ENCODE measurements around the gene CTBP2. TPM values are rescaled to one million over a fixed set of nuclear protein-coding genes. Genes with fewer than 3 reads are reported as not detected.
A peak's percentile ranks its signal among the peaks of the same experiment; 100 is the strongest.

Gene CTBP2
- total and polyA plus RNA-seq, 10 of the 15 experiments (the other 5 are each of a cell fraction or from before 2014, with no cell fraction given): 0.02 to 0.72 (median 0.06) TPM; not detected in 2

DNA sequence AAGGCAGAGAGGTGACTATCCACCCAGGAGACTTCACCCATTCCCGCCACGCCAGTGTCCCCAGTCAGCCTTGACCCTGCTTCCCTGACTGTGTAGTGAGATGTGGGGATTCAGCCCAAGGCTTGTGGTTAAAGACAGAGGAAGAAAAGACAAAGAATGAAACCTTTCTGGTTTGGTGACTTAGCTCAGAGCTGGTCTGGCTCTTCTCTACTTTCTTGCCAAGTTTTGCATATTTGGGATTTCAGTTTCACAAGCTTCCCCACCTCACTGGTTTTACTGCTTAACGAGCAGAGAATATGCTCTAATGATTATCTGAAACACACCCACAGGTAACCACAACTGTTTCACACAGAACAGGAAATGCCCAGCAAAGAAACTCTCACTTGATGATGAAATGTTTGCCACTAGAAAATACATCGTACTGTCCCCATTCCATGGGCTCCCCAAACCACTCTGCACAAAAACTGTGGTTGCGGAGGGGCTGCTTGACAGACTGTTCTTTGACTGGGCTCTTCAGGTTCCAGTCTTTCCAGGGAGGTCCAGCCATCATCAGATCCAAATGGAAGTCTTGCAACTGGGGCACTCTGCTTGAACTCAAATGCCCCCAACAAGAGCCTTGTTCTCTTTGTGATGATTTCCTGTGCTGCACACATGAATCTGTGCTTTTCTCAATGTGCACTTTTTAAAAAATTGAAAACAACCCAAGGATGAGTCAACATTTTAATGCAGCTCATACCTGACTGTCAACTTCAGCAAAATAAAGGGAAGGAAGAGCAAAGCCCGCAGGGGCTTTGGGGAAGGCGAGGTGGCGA, 95.5 kb downstream of the CTBP2 start (continued):
- TF ChIP-seq NFXL1 (IDR thresholded peaks at IDR 0.05; ENCODE audit: borderline replicate concordance): no peak
- TF ChIP-seq SMC3 (IDR thresholded peaks at IDR 0.05; ENCODE audit: borderline replicate concordance, low read length): no peak
- TF ChIP-seq, protein P1, sequence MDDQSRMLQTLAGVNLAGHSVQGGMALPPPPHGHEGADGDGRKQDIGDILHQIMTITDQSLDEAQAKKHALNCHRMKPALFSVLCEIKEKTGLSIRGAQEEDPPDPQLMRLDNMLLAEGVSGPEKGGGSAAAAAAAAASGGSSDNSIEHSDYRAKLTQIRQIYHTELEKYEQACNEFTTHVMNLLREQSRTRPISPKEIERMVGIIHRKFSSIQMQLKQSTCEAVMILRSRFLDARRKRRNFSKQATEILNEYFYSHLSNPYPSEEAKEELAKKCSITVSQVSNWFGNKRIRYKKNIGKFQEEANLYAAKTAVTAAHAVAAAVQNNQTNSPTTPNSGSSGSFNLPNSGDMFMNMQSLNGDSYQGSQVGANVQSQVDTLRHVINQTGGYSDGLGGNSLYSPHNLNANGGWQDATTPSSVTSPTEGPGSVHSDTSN (IDR thresholded peaks at IDR 0.05; ENCODE audit: insufficient replicate concordance, low read depth, low read length): no peak
- TF ChIP-seq TBL1XR1 (IDR thresholded peaks at IDR 0.05; ENCODE audit: low read depth, low read length): peak; percentile 99
- TF ChIP-seq NFYA (IDR thresholded peaks at IDR 0.05; ENCODE audit: borderline replicate concordance, low read depth, low read length): no peak
- no peak for TF ChIP-seq KDM1A (IDR thresholded peaks at IDR 0.05; ENCODE audit: borderline replicate concordance)
- peak; percentile 100 for TF ChIP-seq ZNF217 (IDR thresholded peaks at IDR 0.05)
- no peak for TF ChIP-seq KLF5 (IDR thresholded peaks at IDR 0.05; ENCODE audit: partially characterized antibody)
- TF ChIP-seq, protein P2, sequence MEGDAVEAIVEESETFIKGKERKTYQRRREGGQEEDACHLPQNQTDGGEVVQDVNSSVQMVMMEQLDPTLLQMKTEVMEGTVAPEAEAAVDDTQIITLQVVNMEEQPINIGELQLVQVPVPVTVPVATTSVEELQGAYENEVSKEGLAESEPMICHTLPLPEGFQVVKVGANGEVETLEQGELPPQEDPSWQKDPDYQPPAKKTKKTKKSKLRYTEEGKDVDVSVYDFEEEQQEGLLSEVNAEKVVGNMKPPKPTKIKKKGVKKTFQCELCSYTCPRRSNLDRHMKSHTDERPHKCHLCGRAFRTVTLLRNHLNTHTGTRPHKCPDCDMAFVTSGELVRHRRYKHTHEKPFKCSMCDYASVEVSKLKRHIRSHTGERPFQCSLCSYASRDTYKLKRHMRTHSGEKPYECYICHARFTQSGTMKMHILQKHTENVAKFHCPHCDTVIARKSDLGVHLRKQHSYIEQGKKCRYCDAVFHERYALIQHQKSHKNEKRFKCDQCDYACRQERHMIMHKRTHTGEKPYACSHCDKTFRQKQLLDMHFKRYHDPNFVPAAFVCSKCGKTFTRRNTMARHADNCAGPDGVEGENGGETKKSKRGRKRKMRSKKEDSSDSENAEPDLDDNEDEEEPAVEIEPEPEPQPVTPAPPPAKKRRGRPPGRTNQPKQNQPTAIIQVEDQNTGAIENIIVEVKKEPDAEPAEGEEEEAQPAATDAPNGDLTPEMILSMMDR (IDR thresholded peaks at IDR 0.05 in 2 of 3, conservative IDR thresholded peaks at IDR 0.05 in 1 of 3; ENCODE audit: control insufficient read depth in 2 of 3, extremely low read depth in 1 of 3, insufficient read depth in 1 of 3, low read depth in 3 of 3, low read length in 3 of 3): no peak
- no peak for TF ChIP-seq MYB (IDR thresholded peaks at IDR 0.05; ENCODE audit: borderline replicate concordance, low read depth, low read length)
- peak; percentile 72; the same call in 1 of the 2 replicates for TF ChIP-seq CHD2 (IDR thresholded peaks at IDR 0.05; ENCODE audit: borderline replicate concordance, low read depth, low read length)
- TF ChIP-seq SUPT20H (IDR thresholded peaks at IDR 0.05; ENCODE audit: borderline replicate concordance, control insufficient read depth, low read depth, low read length): no peak
- no peak for TF ChIP-seq SP1 (IDR thresholded peaks at IDR 0.05; ENCODE audit: low read depth, low read length)
- TF ChIP-seq SMAD5 (IDR thresholded peaks at IDR 0.05; ENCODE audit: low read depth): no peak
- TF ChIP-seq HDAC2 (IDR thresholded peaks at IDR 0.05): no peak
- TF ChIP-seq NR2C1 (IDR thresholded peaks at IDR 0.05): no peak
- TF ChIP-seq WRNIP1 (IDR thresholded peaks at IDR 0.05; ENCODE audit: borderline replicate concordance, low read depth, low read length): no peak
- TF ChIP-seq RCOR1 (conservative IDR thresholded peaks at IDR 0.05; ENCODE audit: low read depth, low read length): no peak; the same call in 1 of the 2 replicates
- TF ChIP-seq MXI1 (IDR thresholded peaks at IDR 0.05; ENCODE audit: low read depth, low read length): no peak
- no peak for TF ChIP-seq RAD21 (IDR thresholded peaks at IDR 0.05; ENCODE audit: insufficient read depth, low read depth, low read length)
- TF ChIP-seq RFX5 (IDR thresholded peaks at IDR 0.05; ENCODE audit: low read depth, low read length): no peak
- peak; percentile 95 for TF ChIP-seq IRF4 (IDR thresholded peaks at IDR 0.05; ENCODE audit: low read depth, low read length)
- peak; percentile 100 for TF ChIP-seq POU2F2 (IDR thresholded peaks at IDR 0.05; ENCODE audit: borderline replicate concordance, low read depth, low read length)
- TF ChIP-seq SIX5 (IDR thresholded peaks at IDR 0.05; ENCODE audit: low read depth, low read length, severe bottlenecking): no peak
- TF ChIP-seq, protein P3, sequence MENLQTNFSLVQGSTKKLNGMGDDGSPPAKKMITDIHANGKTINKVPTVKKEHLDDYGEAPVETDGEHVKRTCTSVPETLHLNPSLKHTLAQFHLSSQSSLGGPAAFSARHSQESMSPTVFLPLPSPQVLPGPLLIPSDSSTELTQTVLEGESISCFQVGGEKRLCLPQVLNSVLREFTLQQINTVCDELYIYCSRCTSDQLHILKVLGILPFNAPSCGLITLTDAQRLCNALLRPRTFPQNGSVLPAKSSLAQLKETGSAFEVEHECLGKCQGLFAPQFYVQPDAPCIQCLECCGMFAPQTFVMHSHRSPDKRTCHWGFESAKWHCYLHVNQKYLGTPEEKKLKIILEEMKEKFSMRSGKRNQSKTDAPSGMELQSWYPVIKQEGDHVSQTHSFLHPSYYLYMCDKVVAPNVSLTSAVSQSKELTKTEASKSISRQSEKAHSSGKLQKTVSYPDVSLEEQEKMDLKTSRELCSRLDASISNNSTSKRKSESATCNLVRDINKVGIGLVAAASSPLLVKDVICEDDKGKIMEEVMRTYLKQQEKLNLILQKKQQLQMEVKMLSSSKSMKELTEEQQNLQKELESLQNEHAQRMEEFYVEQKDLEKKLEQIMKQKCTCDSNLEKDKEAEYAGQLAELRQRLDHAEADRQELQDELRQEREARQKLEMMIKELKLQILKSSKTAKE (IDR thresholded peaks at IDR 0.05; ENCODE audit: low read depth, poor library complexity, severe bottlenecking): peak; percentile 98

Measured in GM12878 (cell line).